RWPE1 (cell line): Measurements from ENCODE around the gene TIMP2.

ENCODE experiments used
- CTCF ChIA-PET: fragments of 350-600 bp; sonication (Branson Sonifier 250); formaldehyde crosslinking; extraction: SDS; loops from one replicate; lab custom pipeline; 2021; lab: Yijun Ruan, JAX
- POLR2A ChIA-PET: fragments of 400-600 bp; formaldehyde crosslinking; extraction: SDS; loops from one replicate; lab custom pipeline; 2020; ENCODE audit warnings: antibody characterized with exemption; ENCODE audit not compliant: low non-redundant PET; lab: Yijun Ruan, JAX
- DNase-seq: peaks from one replicate; pipeline ENCODE4 v3.0.0; 2012; ENCODE audit warnings: low spot score
- H3K27ac ChIP-seq: fragments of 450-650 bp; 2 replicates; pipeline ENCODE4 v1.5.1; 2017
- TF ChIP-seq, protein P1 (sequence below): fragments of 450-650 bp; conservative IDR thresholded peaks from 2 replicates; pipeline ENCODE4 v1.5.1; 2017; ENCODE audit warnings: low read depth, mild to moderate bottlenecking

TIMP2 gene

DNA sequence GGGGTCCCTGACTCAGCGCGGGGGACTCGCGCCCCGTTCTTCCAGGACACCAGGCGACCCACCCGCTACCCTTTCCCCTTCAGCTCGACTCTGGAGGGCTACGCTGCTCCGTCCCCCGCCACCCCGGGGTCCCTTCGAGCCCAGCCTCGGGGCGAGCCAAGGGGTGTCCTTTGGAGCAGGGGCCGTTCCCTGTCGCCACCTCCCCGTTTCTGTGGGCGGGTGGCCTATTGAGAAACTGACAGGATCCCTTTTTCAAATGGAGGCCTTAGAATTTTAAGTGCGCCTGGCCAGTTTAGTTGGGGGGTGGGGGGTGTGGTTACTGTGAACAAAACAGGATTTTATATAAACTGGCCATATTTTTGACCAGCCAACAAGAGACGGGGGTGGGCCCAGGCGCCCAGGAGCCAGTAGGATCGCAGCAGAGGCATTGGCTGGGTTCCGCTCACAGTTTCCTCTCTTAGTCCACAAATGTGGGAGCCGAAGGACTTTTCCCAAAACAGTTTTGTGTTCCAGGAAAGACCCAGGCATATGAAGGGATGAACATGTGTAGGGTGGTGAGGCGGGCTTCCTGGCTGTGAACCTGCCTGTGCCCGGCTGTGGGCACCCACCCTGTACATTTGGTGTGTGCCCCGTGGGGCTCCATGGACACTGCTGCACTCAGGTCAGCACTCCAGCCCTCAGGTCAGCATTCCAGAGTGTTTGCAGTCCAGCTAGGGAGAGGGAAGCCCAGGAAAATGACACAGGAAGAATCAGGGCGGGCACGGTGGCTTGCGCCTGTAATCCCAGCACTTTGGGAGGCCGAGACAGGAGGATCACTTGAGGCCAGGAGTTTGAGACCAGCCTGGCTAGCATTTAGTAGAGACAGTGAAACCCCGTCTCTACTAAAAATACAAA, 722 bp upstream of the TIMP2 start:
- no peak for DNase-seq
- H3K27ac ChIP-seq: peak overlapping the region; percentile 96
- ChIA-PET CTCF (no interaction called here), POLR2A (interaction anchor here (0.7 kb wide), 2 partner anchors 34 to 37 kb away, joined by 3 to 13 read pairs; no protein-coding TSS in a partner anchor)
- TF ChIP-seq, protein P1, sequence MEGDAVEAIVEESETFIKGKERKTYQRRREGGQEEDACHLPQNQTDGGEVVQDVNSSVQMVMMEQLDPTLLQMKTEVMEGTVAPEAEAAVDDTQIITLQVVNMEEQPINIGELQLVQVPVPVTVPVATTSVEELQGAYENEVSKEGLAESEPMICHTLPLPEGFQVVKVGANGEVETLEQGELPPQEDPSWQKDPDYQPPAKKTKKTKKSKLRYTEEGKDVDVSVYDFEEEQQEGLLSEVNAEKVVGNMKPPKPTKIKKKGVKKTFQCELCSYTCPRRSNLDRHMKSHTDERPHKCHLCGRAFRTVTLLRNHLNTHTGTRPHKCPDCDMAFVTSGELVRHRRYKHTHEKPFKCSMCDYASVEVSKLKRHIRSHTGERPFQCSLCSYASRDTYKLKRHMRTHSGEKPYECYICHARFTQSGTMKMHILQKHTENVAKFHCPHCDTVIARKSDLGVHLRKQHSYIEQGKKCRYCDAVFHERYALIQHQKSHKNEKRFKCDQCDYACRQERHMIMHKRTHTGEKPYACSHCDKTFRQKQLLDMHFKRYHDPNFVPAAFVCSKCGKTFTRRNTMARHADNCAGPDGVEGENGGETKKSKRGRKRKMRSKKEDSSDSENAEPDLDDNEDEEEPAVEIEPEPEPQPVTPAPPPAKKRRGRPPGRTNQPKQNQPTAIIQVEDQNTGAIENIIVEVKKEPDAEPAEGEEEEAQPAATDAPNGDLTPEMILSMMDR: no peak

DNA sequence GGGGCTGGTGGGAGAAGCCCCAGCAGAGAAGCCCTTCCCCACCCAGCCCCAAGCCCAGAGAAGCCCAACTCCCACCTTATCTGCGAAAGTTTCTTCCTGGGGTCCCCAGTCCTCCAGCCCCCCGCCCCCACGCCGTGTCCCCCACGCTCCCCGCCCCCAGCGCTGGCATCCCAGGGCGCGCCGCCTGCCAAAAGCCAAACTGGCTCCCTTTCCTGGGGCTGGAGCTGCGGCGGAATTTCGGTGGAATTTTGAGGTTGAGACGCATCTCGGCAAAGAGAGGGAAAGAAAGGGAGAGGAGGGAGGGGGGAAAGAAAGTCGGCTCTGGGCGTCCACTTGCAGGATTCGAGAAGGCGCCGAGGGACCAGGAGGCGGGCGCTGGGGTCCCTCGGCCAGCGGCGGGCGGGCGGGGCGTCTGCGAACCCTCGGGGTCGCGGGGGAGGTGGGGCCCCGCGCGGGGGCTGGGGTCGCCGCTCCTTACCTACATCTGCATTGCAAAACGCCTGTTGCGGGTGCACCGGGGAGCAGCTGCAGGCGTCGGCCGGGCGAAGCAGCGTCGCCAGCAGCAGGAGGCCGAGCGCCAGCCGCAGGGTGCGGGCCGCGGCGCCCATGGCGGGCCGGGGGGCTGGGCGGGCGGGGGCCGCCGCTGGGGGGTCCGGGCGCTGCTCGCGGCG, 571 bp downstream of the TIMP2 start:
- TF ChIP-seq, protein P1: no peak
- ChIA-PET POLR2A (no interaction called here), CTCF (interaction anchor here (0.6 to 1.0 kb wide), 2 partner anchors 47 to 59 kb away, joined by 3 read pairs; no protein-coding TSS in a partner anchor)
- DNase-seq: no peak
- peak overlapping the region; percentile 96 for H3K27ac ChIP-seq

DNA sequence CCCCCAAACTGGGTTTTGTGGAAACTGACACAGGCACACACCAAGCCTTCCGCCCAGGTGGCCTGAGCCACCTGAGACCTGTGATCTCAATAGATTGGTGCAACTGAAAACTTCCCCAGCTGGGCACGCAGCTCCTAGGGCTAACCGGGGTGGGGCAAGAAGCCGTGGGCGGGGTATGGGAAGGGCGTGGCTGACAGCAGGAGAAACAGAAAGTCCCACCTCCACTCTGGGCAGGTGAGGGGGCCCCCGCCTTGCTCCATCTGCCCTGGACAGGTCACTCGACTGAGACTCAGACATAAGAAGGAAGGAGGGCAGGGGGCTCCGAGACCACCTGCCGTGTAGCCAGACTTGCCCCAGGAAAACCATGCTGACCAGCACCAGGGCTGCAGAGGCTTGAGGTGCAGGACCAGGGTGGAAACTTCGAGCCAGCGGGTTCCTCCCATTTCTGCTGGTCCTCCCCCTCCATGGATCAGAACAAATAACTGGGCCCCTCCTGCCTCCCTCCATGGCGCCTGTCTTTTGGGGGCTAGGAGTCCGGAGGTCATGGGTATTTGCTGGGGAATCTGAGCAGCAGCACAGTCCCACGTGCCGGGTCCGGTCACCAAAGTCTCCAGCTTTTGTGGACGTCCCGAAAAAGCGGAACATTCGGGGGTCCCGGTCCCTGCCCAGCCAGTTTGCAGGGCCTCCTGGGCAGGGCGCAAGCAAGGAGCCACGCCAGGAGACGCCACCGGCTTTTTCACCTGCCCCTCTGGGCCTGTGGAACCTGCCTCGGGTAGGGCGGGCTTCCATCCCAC, 1.3 kb downstream of the TIMP2 start:
- peak; percentile 93 for DNase-seq
- TF ChIP-seq, protein P1: no peak
- H3K27ac ChIP-seq: peak overlapping the region; percentile 96
- POLR2A ChIA-PET: interaction anchor here (0.6 kb wide), 1 partner anchor 62 kb away, joined by 3 read pairs; no protein-coding TSS in a partner anchor
- CTCF ChIA-PET: interaction anchor here (1.0 to 1.1 kb wide), 2 partner anchors 42 to 58 kb away, joined by 3 read pairs; no protein-coding TSS in a partner anchor

DNA sequence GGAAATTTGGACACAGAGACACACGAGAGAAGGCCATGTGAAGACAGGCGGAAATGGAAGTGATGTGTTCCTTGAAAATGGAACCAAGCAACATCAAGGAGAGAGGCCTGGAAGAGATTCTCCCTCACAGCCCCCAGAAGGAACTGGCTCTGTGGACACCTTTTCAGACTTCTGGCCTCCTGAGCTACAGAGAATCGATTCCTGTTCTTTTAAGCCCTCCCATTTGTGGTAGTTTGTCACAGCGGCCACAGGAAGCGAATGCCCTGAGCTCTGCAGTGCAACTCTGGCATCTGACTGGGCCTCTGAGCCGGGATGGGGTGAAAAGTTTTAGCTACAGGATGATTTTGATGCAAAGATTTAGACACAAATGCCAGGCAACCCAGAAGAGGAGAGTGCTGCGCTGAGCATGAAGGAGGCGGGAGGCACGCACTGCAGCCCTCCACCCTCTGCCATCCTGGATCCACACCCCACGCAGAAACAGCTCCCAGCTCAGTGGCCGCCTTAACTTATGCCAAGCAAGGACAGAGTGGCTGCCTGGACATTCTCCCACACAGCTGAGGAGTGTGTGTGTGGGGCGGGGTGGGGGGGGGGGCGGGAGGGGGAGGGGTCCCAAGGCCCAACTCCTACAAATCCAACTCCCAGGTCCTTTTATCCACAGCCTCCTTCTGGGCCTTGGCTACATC, 2.2 kb downstream of the TIMP2 start:
- peak overlapping the region; percentile 96 for H3K27ac ChIP-seq
- ChIA-PET POLR2A (interaction anchor here (0.5 to 0.6 kb wide), 2 partner anchors 51 to 61 kb away, joined by 3 read pairs; no protein-coding TSS in a partner anchor), CTCF (interaction anchor here (1.1 kb wide), 2 partner anchors 43 to 57 kb away, joined by 3 read pairs; no protein-coding TSS in a partner anchor)
- DNase-seq: no peak
- TF ChIP-seq, protein P1: no peak

DNA sequence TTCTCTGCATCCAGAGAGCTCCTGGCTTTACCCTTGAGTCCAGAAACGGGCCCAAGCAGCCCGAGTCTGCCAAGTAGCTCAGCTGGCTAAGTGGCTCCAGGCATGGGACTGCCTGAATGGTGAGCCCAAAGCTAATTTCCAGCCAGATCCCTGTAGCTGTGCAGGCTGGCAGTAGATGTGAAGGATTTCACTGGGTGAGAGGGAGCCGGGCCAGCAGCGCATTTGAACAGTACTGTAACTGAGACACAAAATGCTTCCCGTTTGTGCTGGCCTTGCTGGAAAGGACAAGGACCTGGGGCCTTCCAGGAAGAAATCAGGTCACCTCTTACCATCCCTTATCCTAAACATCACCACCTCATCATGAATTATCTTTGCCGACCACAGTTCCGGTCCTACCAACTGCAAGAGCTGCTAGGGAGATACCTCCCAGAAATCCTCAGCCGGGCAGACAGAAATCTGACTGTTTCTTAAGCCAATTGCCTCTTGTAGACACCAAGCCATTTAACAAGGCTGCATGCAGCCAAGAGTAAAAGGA, 3.7 kb downstream of the TIMP2 start:
- POLR2A ChIA-PET: no interaction called here
- no peak for DNase-seq
- CTCF ChIA-PET: no interaction called here
- H3K27ac ChIP-seq: peak overlapping the region; percentile 96
- TF ChIP-seq, protein P1: no peak
